RKO (cell line): ENCODE data around the gene MRPL42.
A peak's percentile ranks its signal among the peaks of the same experiment; 100 is the strongest.
"Not testable (repeated sequence)": the region's sequence is repeated elsewhere in the genome, so short reads cannot be mapped to it uniquely, and the experiment has no call there.

ENCODE experiments used
- DNase-seq: peaks from one replicate; pipeline ENCODE4 v3.0.0-alpha.2; 2016; ENCODE audit warnings: low spot score

Gene MRPL42

DNA sequence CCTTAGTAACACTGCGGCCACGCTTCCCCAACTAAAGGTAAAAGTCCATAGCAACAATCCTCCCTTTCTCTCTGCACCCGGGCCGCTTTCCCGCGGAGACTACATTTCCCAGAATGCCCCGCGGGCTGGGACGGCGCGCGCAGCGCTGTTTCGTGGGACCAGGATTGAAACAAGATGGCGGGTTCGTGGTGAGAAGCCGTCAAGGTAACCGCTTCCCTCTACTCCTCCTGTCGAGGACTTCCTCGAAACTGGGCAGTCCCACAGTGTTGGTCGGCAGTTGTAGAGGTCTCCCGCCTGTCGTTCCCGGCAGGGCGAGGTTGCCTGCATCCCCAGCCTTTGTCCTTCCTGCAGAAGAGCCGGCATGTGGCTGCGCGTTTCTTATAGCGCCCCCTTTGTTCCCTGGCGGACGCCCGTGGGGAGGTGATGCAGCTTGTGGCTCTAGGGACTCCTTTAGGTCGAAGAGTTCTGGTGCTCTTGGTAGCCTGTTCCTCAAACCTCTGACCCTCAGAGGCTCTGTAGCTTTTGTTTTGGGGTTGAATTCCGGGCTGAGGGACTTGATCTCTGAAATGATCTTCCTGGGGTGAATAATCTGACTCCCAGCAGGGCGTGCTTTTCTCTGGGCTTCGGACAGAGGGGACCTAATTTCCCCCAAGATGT is at the start of gene MRPL42:
MRPL42 (plus strand) TSS at position 164 of the 657 bp plus-strand sequence. CDS start 1,772 bp downstream, outside the sequence.
- DNase-seq: peak; percentile 89

DNA sequence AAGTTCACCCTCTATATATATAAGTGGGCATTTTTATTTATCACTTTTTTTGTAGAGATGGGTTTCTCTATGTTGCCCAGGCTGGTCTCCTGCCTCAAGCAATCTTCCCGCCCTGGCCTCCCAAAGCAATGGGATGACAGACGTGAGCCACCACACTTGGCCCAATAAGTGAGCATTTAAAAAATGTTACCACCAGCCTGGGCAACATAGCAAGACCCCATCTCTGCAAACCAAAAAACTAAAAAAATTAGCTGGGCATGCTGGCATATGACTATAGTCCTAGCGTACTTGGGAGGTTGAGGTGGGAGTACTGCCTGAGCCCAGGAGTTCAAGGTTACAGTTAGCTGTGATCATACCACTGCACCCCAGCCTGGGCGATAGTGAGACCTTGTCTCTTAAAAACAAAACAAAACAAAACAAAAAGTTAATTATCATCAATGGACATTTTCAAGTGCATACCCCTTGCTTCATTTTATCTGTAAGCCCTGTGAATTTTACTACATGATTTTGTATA is 49.3 kb upstream of the MRPL42 start:
- DNase-seq: no peak

DNA sequence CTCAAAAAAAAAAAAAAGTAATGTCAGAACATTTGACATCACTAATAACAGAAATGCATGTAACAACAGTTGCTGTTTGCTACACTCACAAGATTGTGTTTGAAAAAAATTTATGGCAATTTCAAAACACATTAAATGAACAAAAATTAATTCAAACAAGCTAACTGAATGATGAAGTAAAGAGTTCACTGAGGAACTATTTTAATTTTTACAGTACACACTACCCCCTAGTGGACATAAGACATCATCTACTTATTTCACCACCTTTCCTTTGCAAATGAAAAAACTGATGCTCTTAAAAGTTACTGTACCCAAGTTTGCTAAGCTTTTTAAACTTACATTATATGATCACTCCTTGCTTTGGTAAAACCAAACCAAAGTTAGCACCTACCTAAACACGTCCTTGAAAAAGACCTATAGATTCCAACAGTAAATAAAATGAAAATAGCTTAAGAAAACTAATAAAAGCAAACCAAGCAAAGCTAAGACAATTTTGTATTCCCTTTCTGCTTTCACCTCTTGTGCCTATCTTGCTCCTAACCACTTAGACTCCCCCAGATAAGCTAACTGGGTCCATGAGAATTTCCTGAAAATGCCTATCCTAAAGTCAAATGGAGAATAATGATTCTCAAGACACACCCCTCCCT is 47.8 kb upstream of the MRPL42 start:
- peak; percentile 77 for DNase-seq

DNA sequence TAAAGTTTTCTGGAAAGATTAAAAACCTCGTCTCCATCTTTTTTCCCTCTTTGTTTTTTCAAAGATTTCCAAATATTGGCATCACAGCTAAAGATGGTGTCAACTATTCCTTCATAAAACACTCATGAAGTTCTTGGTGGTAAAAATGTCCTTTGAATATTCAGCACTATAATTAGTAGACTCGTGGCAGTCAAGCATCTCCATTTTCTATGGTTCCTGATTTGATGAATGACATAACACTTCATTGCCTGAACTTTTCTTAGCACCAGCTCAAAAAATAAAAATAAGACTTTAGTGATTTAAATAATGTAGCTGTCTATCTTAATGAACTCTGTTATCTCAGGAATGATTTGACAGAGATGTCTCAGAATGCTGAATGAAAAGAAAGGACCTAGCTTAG is 45.3 kb upstream of the MRPL42 start:
- DNase-seq: no peak

DNA sequence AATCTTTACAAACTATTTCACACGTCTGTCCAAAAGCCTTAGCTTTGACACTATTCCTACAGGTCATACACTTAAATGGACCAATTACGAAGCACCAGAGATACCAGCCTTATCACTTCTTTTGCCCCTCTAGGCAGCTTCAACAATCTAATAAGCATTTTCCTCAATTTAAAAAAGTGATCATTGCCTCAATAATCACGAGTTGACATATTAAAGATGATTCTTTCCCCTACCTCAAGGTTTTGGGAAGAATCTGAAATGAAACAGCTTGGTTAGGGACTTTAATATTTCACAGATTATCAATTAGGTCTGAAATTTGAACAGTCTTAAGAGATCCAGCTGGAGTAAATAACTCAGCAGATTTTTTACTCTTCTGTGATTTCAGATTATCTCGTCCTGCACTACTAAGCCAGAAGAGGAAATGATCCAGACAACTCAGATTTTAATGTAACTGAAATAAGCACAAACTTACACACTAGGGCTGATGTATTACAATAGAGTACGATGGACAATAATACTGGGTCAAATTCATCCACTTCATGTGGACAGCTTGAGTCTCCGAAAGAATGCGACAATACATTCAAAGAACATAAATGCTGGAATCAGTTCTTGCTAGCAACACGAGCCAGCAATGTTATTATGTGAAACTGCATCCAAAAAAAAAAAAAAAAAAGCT is 41.4 kb upstream of the MRPL42 start:
- no peak for DNase-seq

DNA sequence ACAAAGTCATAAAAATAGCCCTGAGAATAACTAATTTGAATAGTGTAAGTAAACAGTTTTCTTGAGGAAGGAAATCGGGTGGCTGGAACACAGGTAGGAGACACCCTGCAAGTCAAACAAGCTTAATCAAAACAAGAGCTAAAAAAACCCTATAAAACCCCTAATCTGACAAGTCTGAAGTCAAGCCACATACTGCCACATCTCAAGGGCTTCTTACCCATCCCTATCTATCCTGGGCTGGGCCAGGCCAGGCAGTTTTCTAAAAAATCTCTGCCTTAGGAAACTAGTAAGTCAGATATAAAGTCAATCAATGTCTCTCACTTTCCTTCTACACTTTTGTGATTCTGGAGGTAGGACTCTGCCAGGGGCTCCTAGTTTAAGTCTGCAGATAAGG is 40.9 kb upstream of the MRPL42 start:
- no peak for DNase-seq

DNA sequence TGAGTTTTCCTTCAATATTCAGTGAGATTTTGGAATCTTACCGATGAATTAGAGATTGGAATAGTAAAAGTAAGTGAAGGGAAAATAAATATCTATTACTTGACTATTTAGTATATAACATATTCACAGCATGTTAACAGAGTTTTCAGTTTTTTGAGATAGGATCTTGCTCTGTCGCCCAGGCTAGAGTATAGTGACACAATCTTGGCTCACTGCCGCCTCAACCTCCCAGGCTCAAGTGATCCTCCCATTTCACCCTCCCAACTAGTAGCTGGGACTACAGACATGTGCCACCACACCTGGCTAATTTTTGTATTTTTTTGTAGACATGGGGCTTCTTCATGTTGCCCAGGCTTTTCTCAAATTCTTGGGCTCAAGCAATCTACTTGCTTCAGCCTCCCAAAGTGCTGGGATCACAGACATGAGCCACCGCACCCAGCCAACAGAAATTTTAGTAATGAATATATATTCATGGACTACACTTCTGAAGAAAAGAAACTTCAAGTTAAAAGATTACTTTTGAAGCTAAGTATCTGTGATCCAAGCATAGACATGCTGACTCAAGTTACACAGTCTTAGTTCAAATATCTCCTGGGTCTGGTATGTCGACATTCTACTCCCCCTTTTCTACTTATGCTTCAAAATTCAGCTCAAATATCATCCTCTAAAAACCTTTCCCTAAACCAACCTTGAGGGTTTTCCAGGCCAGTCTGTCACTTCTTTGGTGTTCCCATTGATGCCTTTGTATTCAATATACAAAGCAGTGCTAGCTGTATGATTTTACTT is 39.3 kb upstream of the MRPL42 start:
- DNase-seq: no peak

DNA sequence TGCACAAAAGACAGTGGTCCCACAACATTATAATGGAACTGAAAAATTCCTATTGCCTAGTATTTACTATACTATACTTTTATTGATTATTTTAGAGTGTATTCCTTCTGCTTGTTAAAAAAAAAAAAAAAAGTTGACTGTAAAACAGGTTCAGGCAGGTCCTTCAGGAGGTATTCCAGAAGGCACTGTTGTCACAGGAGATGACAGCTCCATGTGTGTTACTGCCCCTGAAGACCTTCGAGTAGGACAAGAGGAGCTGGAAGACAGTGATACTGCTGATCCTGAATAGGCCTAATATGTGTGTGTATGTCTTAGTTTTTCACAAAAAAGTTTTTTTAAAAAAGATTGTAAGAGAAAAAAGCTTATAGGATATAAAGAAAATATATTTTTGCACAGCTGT is 37.9 kb upstream of the MRPL42 start:
- DNase-seq: no peak

DNA sequence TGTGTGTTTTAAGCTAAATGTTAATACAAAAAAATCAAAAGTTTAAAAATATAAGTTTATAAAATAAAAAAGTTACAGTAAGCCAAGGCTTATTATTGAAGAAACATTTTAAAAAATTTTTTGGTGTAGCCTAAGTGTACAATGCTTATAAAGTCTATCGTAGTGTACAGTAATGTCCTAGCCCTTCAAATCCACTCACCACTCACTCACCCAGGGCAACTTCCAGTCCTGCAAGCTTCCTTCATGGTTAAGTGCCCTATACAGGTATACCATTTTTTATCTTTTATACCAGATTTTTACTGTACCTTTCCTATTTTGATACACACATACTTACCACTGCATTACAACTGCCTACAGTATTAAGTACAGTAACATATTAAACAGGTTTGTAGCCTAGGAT is 37.5 kb upstream of the MRPL42 start:
- DNase-seq: no peak

DNA sequence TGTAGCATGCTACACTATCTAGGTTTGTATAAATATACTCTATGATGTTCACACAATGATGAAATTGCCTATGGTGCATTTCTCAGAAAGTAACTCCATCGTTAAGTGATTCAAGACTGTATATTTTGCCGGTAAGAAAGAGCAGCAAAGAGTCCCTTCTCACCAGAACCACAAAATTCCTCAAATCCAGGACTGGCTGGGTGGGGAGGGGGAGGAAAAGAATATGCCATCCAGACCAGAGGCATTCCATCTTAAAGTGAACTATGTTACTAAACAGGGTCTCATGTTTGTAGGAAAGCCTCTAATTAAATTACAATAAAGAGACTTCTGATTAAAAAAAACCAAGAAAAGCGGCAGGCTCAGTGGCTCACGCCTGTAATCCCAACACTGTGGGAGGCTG is 37.0 kb upstream of the MRPL42 start:
- no peak for DNase-seq

DNA sequence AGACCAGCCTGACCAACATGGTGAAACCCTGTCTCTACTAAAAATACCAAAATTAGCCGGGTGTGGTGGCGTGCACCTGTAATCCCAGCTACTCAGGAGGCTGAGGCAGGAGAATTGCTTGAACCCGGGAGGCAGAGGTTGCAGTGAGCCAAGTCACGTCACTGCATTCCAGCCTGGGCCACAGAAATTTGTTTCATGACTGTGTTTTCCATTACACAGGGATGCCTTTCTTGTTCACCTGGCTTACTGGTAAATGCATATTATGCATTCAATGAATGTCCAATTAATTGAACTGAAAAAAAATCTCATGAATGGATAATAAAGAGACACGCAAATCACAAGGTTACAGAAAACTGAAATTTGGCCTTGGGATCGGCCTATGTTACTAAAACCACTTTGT is 35.3 kb upstream of the MRPL42 start:
- not testable (repeated sequence) for DNase-seq

DNA sequence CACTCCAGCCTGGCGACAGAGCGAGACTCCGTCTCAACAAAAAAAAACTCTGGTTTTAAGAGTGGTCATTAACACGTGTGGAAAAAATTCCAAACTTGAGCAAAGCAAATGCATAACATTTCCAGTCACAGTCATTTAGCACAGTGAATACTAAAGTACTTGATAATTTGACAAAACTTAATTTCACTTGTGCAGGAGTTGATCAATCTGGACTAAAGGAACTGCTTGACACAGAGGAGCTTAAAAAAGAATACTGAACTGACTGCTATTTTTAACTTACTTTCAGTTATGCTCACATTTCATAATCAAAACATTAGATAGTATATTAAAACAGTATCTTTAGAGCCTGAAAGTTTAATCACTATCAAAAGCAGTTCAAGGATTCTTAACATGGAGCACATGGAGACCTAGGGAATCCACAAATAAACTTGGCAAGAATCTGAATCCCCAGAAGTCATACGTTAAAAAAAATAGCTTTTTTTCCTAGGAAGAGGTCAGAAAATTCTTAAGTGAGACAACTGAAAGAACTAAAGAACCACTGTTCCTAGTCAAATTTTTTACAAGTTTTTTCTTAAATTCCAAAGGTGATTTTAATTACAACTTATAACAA is 33.0 kb upstream of the MRPL42 start:
- DNase-seq: no peak

DNA sequence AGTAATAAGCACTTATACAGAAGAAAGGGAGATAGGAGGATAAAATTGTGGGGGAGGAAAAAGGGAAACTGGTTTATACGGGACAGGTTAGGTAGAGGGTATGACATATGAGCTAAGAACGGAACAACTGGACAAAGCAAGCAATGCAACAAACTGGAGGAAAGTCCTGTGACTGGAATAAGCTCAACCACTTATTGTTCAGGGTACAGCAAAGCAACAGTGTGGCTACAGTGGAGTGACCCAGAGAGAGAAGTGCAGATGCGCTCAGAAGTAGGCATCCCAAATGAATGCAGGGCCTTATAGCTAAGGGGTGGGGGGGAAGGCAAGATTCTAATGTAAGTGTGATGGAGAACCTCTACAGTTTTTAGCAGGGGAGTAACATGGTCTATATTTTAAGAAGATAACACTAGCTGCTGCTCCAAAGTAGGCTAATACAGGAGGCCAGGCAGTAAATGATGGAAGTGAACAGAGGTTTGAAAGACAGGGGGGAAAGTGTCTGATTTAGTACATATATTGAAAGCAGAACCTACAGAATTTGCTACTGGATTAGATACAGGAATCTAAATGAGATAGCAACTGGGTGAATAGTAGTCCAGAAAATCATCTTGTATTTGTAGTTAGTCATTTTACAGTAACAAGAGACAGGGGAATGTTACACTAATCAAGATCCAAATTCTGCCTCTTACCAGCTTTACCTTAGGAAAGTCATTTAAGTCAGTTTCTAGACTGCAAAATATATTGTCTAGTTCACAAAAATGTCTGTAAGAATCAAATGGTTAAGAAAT is 28.9 kb upstream of the MRPL42 start:
- no peak for DNase-seq

DNA sequence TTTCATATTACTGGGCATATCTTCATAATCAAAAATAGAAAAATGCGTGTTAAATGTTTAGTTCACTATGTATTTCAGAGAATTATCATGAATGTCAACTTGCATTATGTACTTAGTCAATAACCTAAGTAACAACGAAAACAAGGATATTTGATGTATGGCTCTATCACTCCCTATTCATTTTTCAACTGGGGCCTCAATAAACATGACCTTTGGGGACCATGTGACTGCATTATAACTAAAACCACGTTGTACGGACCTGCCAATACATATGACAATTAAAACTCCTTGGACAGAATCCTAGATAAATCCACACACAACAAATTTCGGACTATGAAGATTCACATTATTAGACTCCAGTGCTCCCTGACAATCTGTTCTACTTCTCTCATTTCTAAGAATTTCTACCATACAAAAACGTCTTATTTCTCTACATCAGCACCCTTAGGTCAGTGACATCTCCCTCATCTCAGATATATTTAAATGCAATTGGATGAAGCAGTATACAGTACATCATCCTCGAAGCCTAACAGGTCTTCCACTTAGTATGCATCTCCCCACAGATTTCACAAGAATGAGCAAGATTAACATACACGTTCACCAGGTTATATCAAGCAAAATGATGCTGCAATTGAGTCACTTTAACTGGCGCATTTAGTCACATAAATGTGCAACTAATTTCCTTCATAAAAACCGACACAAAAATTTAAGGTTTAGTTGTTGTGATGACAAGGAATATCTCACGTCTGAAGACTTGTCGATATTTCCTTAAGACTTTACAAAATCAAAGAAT is 27.1 kb upstream of the MRPL42 start:
- peak; percentile 73 for DNase-seq

DNA sequence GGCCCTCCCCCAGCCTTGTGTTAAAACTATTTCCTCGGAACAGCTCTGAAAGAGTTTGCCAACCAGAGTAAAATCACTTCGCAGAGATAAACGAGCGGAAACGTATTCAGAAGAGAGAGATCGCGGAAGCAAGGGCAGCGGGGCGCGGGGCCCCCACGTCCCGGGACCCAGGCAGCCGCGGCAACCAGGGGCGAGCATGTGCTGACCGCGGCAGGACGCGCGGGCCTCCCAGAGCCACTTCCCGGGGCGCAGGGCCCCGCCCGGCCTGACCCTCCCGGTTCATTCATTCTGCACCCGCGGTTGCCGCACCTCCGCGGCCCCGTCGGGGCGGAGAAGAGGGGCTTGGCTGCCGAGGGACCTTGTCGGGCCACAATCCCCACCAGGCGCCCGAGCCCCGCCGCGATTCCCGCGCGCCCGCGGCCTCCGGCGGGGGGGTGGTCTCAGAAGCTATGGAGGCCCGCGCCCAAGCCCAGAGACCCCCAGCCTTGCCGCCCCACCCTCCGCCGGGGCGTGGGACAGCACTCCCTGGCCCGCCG is 26.2 kb upstream of the MRPL42 start:
- peak; percentile 32 for DNase-seq

DNA sequence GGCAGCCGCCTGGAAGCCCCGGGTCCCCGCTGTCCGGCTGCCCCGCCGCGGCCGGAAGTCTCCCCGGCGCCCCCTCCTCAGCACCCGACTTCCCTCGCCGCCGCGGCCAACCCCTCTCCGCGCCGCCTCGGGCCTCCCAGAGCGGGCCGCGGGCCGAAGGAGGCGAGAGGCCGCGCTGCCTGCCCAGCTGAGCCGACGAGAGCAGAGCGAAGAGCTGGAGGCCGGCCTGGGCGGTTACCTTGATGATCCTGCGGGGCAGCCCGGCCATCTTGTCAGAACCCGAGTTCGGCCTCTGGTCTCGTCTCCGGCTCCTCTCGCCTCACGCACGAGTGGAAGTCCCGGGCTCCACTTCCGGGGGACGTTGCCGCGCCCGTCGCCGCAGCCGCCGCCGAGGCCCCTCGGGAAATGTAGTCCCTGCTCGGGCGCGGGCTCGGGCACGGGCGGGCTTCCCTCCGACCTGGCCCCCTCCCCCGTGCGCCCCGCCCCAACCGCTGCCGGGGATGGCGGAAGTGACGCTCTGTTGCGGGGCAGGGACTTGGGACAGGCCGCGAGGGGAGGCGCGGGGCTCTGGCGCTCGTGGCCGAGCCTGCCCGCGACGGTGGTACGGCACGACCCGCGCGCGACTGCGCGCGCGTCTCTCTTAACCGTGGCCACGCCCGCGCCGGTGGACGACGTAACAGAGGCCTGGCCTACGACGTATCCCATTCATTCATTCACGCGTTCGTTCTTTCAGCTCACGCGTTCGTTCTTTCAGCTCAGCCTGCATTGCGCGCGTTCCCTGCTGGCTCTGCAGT is 25.5 kb upstream of the MRPL42 start, which contains the start of gene UBE2N:
UBE2N (minus strand) TSS at position 331 of the 794 bp plus-strand sequence; CDS start at position 268, 63 bp downstream.
- peak; percentile 91 for DNase-seq

DNA sequence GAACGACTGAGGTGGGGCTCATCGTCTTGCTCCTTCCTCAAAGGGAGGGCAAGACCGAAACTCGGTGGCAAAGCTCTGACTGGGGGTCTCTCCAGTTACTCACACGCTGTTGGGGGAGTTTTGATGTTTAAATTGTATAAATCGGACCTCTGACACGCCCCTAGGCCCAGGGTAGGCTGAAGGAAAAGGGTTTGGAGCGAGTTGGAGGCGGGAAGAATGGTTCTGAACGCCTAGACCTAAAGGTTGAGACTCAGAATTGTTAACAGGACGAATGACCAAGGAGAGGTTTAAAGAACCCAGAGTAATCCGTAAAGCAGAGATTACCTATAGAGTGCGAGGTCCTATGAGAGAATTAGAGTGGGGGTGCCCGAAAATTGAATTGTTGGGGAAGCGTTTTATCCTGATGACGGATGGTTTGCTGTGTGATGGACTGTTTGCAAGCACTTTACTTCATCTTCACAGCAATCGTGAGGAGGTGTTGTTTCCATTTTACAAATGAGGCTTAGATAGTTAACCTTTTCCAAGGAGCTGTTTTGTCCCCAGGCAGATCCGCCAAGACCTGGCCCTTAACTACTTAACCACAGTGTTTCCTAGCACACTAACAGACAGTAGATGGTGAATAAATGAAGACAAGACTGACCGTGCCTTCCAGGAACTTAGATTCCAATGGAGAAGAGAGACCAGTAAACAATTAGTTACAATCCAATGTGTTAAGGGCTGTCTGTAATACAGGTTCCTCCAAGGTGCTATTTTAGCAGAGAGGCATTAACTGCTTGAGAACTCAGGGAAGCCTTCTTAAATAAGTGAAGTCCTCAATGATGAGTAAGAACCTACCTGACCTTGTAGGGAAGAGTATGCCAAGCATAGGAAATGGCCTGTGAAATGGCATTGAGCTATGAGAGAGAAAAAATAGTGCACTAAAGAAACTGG is 24.6 kb upstream of the MRPL42 start:
- peak; percentile 23 for DNase-seq

DNA sequence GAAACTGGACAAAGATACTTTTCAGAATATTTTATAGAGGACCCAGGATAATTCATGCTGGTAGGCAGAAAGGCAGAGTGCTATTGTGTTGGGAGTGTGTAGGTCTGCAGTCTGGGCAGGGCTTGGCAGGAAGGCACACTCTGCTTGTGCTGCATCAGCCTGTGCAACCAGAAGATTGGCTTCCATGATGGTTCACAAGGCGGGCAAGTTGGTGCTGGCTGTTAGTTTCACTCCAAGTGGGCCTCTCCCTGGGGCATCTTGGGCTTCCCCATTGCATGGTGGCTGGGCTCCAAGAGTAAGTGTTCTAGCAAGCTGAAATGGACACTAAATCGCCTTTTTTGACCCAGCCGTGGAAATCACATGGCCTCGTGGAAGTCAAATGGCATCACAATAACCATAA is 23.7 kb upstream of the MRPL42 start:
- no peak for DNase-seq
